Measurements from ENCODE around the gene ABCA7. TPM values are rescaled to one million over a fixed set of nuclear protein-coding genes. Genes with fewer than 3 reads are reported as not detected.

ABCA7 gene
- total and polyA plus RNA-seq, 9 donors = 1.4 to 10.5 (median 2.5) TPM

DNA sequence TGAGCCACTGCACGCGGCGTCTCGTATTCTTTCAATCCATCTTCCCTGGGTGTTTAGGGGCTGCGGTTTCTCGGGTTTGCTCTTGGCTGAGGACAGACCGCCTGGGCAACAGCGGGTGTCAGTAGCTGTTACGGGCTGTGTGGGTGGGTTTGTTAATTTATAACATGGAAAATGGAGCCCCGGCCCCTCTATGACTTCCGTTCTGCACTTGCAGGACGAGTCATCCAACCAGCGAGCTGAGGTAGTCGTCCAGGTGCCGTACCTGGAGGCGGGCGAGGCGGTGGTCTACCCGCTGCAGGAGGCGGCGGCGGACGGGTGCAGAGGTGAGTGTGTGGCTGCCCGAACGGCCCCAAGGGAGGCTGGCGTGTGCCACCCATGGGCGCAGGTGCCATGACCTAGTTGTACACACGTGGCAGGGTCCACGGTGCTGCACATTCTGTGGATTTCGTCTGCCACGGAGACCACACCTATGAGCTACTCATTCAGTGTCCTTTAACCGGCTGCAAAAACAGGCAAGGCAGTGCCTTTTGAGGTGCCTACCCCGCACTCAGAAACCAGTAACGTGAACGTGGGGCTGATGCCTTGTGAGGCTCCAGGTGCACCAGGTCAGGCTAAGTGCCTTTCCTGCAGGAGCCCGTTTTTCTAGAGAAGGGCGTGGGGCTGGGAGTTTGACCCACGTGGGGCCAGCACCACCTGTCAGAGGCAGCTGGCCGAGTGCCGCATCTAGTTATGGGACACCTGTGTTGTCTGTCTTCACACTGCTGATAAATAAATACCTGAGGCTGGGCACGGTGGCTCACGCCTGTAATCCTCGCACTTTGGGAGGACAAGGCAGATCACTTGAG is 44.3 kb downstream of the ABCA7 start:
- 68 to 81% (median 74%) methylated on average over 42 to 43 of the region's 43 CpGs for WGBS, 3 donors

DNA sequence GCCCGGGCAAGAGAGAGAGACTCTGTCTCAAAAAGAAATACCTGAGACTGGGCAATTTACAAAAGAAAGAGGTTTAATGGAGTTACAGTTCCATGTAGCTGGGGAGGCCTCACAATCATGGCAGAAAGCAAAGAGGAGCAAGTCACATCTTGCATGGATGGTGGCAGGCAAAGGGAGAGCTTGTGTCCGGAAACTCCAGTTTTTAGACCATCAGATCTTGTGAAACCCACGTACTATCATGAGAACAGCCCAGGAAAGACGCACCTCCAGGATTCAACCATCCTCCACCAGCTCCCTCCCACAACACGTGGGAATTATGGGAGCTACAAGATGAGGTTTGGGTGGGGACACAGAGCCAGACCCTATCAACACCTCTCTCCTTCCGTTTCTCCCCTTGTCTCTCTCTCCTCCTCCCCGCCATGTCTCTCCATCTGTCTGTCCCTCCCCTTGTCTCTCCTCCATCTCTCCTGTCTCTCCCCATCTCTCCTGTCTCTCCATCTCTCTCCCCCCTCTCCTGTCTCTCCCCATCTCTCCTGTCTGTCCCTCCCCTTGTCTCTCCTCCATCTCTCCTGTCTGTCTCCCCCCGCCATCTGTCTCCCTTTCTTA is 45.2 kb downstream of the ABCA7 start:
- Histone ChIP-seq H3K9me3 (no peaks in the 10 kb centered on the region), H3K4me3 (no peak overlapping the region), H3K36me3 (no peaks in the 10 kb centered on the region), H3K27ac (no peak overlapping the region), H3K27me3 (no peaks in the 10 kb centered on the region), H3K4me1 (ENCODE audit: insufficient read depth) (peaks cover 4% of the 10 kb centered on the region)
- no peak for DNase-seq
- intact Hi-C loops (cut with DNase I) = no loop called here
- TF ChIP-seq EP300 (IDR thresholded peaks at IDR 0.05) = no peak
- 40 to 61% (median 61%) methylated on average over 8 of the region's 8 CpGs for WGBS, 3 donors

More for the DNA sequence above, 44.3 kb downstream of the ABCA7 start:
- H3K27me3 ChIP-seq = no peaks in the 10 kb centered on the region
- H3K4me3 ChIP-seq = no peak overlapping the region
- no peaks in the 10 kb centered on the region for H3K9me3 ChIP-seq
- H3K27ac ChIP-seq = no peak overlapping the region
- peaks cover 4% of the 10 kb centered on the region for H3K4me1 ChIP-seq (ENCODE audit: insufficient read depth)
- DNase-seq = no peak
- no peaks in the 10 kb centered on the region for H3K36me3 ChIP-seq
- intact Hi-C loops (cut with DNase I) = no loop called here
- TF ChIP-seq EP300 (IDR thresholded peaks at IDR 0.05) (no peak), POLR2A (IDR thresholded peaks at IDR 0.05) (no peak)
- TF ChIP-seq, protein P1, sequence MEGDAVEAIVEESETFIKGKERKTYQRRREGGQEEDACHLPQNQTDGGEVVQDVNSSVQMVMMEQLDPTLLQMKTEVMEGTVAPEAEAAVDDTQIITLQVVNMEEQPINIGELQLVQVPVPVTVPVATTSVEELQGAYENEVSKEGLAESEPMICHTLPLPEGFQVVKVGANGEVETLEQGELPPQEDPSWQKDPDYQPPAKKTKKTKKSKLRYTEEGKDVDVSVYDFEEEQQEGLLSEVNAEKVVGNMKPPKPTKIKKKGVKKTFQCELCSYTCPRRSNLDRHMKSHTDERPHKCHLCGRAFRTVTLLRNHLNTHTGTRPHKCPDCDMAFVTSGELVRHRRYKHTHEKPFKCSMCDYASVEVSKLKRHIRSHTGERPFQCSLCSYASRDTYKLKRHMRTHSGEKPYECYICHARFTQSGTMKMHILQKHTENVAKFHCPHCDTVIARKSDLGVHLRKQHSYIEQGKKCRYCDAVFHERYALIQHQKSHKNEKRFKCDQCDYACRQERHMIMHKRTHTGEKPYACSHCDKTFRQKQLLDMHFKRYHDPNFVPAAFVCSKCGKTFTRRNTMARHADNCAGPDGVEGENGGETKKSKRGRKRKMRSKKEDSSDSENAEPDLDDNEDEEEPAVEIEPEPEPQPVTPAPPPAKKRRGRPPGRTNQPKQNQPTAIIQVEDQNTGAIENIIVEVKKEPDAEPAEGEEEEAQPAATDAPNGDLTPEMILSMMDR (IDR thresholded peaks at IDR 0.05) = no peak

DNA sequence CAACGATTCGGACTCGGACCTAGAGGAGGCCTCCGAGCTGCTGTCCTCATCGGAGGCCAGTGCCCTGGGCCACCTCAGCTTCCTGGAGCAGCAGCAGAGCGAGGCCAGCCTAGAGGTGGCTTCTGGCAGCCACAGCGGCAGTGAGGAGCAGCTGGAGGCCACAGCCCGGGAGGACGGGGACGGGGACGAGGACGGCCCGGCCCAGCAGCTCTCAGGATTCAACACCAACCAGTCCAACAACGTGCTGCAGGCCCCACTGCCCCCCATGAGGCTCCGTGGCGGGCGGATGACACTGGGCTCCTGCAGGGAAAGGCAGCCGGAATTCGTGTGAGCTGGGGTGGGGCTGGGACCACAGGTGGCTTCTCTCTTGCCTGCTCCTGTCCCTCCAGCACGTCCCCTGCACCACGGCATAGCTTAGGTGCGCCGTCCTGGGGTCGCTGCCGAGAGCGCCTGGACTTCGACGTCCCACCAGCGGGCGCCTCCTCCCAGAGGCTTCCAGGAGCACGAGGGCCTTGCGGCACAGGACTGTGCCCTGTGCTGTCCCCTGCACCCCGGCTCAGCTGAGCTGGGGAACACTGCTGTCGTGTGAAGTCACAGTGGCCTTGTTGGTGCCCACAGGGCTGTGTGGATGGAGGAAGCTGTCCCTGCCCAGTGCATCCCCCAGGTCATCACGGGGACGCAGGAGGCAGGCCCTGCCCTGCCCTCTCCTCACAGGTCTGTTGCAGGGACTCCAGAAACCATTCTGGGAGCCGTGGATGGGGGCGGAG is 46.0 kb downstream of the ABCA7 start:
- no peak for DNase-seq
- Histone ChIP-seq H3K4me3 (no peak overlapping the region), H3K27me3 (no peaks in the 10 kb centered on the region), H3K9me3 (no peaks in the 10 kb centered on the region), H3K4me1 (ENCODE audit: insufficient read depth) (peaks cover 4% of the 10 kb centered on the region), H3K27ac (no peak overlapping the region), H3K36me3 (no peaks in the 10 kb centered on the region)
- TF ChIP-seq POLR2A (IDR thresholded peaks at IDR 0.05) = no peak
- TF ChIP-seq EP300 (IDR thresholded peaks at IDR 0.05) = no peak
- TF ChIP-seq, protein P1 (IDR thresholded peaks at IDR 0.05) = no peak
- intact Hi-C loops (cut with DNase I) = no loop called here
- WGBS, 3 donors = 45 to 64% (median 53%) methylated on average over 30 to 38 of the region's 38 CpGs

DNA sequence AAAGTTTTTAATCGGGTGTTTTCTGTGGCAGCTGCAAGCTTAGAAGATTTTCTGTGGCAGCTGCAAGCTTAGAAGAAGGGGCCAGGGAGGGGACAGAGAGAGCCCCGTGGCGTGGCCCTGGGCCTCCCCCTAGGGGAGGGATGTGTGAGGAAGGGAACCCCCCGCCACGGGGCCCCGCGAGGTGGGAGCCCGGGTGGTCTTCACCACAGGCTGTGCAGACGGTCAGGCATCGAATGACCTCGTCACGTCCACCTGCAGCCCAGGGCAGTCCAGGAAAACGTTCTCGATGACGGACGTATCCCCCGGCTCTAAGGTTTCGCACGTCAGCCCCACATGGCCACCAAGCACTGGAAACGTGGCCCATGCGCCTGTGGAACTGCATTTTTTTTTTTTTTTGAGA is 46.7 kb downstream of the ABCA7 start:
- no peaks in the 10 kb centered on the region for H3K9me3 ChIP-seq
- no peak for TF ChIP-seq POLR2A (IDR thresholded peaks at IDR 0.05)
- TF ChIP-seq EP300 (IDR thresholded peaks at IDR 0.05) = no peak
- TF ChIP-seq, protein P1 (IDR thresholded peaks at IDR 0.05) = no peak
- no peak overlapping the region for H3K4me3 ChIP-seq
- WGBS, 3 donors = 53 to 65% (median 61%) methylated on average over 21 of the region's 21 CpGs
- no peak overlapping the region for H3K27ac ChIP-seq
- no peaks in the 10 kb centered on the region for H3K36me3 ChIP-seq
- DNase-seq = no peak
- peaks cover 4% of the 10 kb centered on the region for H3K4me1 ChIP-seq (ENCODE audit: insufficient read depth)
- intact Hi-C loops (cut with DNase I) = no loop called here
- H3K27me3 ChIP-seq = no peaks in the 10 kb centered on the region
